Right cardiac atrium (tissue), 5 donors: Measurements from ENCODE around the gene UPB1. TPM values are rescaled to one million over a fixed set of nuclear protein-coding genes. Genes with fewer than 3 reads are reported as not detected.
"Not testable (repeated sequence)": the region's sequence is repeated elsewhere in the genome, so short reads cannot be mapped to it uniquely, and the experiment has no call there.

Source experiments
- ATAC-seq, 2 donors: fragments of 200-7000 bp; cut with Tn5 transposase; one replicate each; pipeline versions ENCODE4 v1.8.0 to v1.9.1; 2020; ENCODE audit warnings: moderate library complexity in 2 of 2, mild to moderate bottlenecking in 1 of 2
- DNase-seq, 3 donors: peaks; one replicate each; pipeline ENCODE4 v3.0.0-alpha.2; 2020
- H3K27ac ChIP-seq: one replicate; pipeline ENCODE4 v1.5.1; 2013; ENCODE audit warnings: mild to moderate bottlenecking, low read length, control low read depth, moderate library complexity
- H3K27me3 ChIP-seq: one replicate; pipeline ENCODE4 v1.6.1; 2013; ENCODE audit not compliant: control insufficient read depth, insufficient read depth
- H3K4me1 ChIP-seq: one replicate; pipeline ENCODE4 v1.6.1; 2013; ENCODE audit warnings: low read length; ENCODE audit not compliant: control insufficient read depth, insufficient read depth
- H3K4me3 ChIP-seq: one replicate; pipeline ENCODE4 v1.5.1; 2013; ENCODE audit warnings: low read length, control low read depth
- H3K9me3 ChIP-seq: one replicate; pipeline ENCODE4 v1.6.1; 2013; ENCODE audit warnings: low read length; ENCODE audit not compliant: control insufficient read depth
- WGBS: extraction: QIAGEN DNeasy Blood & Tissue Kit; methylation state at CpG from one replicate; pipeline ENCODE4 v1.1.7; 2013; 5-methylcytosine and 5-hydroxymethylcytosine counted together
- intact Hi-C, 4 donors: fragments of 100-400 bp; cut with DNase I; formaldehyde crosslinking; loops; one replicate each; pipeline versions ENCODE4 v1.11.0 to v1.14.0; 2022 to 2023
- polyA plus RNA-seq: library from polyadenylated mRNA; stranded (reverse); fragments of 200-250 nt; gene quantifications from one replicate; pipeline ENCODE4 v1.2.3, GENCODE V29; 2013
- total RNA-seq, 4 donors: library from RNA; stranded (reverse); fragmentation: NEBNext Ultra II Directional; extraction: Animal tissue kit (Norgen Biotek cat#: 25700); gene quantifications; one replicate each; pipeline ENCODE4 v1.2.1, GENCODE V29; 2021
- donor health status: healthy with polysubstance abuse.
- donor health status: DM: no; HTN: yes; CAD: no.
- donor health status: DM: no; HTN: no; CAD: no.
- donor health status: DM: no; HTN: yes; CAD: no; lungs with severe emphysema.
- donor health status: DM: yes; HTN: yes; CAD: no.

UPB1 gene
- total and polyA plus RNA-seq, 5 donors: 1.8 to 6.6 (median 2.8) TPM

DNA sequence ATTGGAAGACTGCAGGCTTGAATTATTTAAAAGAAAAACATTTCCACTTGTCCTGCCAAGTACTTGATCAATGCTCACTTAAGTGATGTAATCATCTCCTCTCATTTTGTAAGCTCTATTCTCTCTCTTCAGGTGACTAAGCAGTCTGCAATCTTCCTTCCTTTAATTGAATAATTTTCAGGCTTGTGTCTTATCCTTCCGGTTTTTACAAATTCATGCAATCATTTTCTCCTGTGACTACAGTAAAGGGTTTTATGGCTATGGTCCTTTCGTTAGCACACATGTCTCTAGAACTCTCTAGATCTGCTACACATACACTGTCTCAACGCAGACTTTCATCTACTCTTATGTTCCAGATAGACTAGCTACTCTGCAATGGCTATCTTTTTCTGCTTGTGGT is 12.6 kb upstream of the UPB1 start:
- no peaks in the 10 kb centered on the region for H3K9me3 ChIP-seq
- DNase-seq (no peak), ATAC-seq (peak in 1 of 2 donors; percentile 59)
- H3K4me3 ChIP-seq: no peak overlapping the region
- no peaks in the 10 kb centered on the region for H3K27me3 ChIP-seq
- H3K4me1 ChIP-seq: peaks cover 8% of the 10 kb centered on the region
- intact Hi-C loops: no loop called here
- no peak overlapping the region for H3K27ac ChIP-seq
- WGBS: 40% methylated on average over 3 of the region's 3 CpGs

GRCh38 chr22:24482998-24483397 is 12.1 kb upstream of the UPB1 start:
- intact Hi-C loops: no loop called here
- H3K27me3 ChIP-seq: no peaks in the 10 kb centered on the region
- H3K4me1 ChIP-seq: peaks cover 8% of the 10 kb centered on the region
- ATAC-seq: no peak
- H3K27ac ChIP-seq: no peak overlapping the region
- 74% methylated on average over 2 of the region's 2 CpGs for WGBS
- DNase-seq: no peak
- H3K9me3 ChIP-seq: no peaks in the 10 kb centered on the region
- H3K4me3 ChIP-seq: no peak overlapping the region

GRCh38 chr22:24483976-24484545 is 11.1 kb upstream of the UPB1 start:
- ATAC-seq: peak; percentile 58 to 61
- Histone ChIP-seq H3K4me3 (no peak overlapping the region), H3K9me3 (no peaks in the 10 kb centered on the region), H3K27me3 (no peaks in the 10 kb centered on the region), H3K4me1 (peaks cover 8% of the 10 kb centered on the region), H3K27ac (no peak overlapping the region)
- intact Hi-C loops: no loop called here
- WGBS: 51% methylated on average over 5 of the region's 5 CpGs
- no peak for DNase-seq

DNA sequence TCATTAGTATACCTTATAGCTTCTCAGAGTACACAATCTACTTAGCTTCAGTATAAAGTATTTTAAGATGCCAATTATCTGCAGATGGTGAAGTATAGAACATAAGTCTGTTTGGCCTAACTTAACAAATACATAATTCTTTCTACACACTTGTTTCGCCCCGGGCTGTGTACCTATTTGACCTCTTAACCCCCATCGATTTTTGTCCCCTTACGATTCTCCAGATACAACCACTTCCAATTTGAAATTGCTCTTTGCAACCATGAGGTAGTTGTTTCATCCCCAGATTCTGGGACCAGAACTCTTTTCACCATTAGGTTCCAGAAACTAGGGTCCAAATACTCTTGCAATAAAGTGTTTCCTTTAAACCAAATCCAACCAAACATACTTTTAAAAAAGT is 10.0 kb upstream of the UPB1 start:
- DNase-seq (no peak), ATAC-seq (no peak)
- Histone ChIP-seq H3K9me3 (no peaks in the 10 kb centered on the region), H3K4me1 (peaks cover 8% of the 10 kb centered on the region), H3K27me3 (no peaks in the 10 kb centered on the region), H3K4me3 (no peak overlapping the region), H3K27ac (no peak overlapping the region)
- intact Hi-C loops: no loop called here
- WGBS: 96% methylated on average over 4 of the region's 4 CpGs

GRCh38 chr22:24485608-24486007 is 9.5 kb upstream of the UPB1 start:
- ATAC-seq: peak; percentile 50 to 71
- H3K4me3 ChIP-seq: no peak overlapping the region
- DNase-seq: no peak
- H3K27me3 ChIP-seq: no peaks in the 10 kb centered on the region
- intact Hi-C loops: no loop called here
- WGBS: 44% methylated on average over 3 of the region's 3 CpGs
- H3K4me1 ChIP-seq: peaks cover 8% of the 10 kb centered on the region
- H3K9me3 ChIP-seq: no peaks in the 10 kb centered on the region
- no peak overlapping the region for H3K27ac ChIP-seq

GRCh38 chr22:24486501-24486921 is 8.6 kb upstream of the UPB1 start:
- intact Hi-C loops: no loop called here
- no peaks in the 10 kb centered on the region for H3K27me3 ChIP-seq
- DNase-seq: no peak
- H3K4me3 ChIP-seq: no peak overlapping the region
- 69% methylated on average over 2 of the region's 2 CpGs for WGBS
- ATAC-seq: no peak
- no peaks in the 10 kb centered on the region for H3K9me3 ChIP-seq
- no peak overlapping the region for H3K27ac ChIP-seq
- H3K4me1 ChIP-seq: peaks cover 8% of the 10 kb centered on the region

DNA sequence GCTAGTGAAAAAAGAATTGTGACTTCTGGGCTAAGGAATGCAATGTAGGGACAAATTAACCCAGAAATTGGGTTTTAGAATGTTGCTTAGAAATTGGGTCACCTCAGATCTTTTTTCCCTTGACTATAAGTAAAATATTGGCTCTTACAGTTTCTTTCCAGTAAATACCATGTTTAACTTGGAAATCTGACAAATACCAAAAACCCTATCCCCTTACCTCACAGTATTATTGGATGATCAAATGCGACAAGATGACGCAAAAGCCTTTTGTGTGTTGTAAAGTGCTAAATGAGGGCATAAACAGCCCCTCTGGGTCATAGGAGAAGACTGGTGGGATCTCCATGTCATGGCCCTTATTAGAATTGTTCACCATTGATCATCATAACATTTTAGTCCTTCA is 6.1 kb upstream of the UPB1 start:
- H3K4me3 ChIP-seq: no peak overlapping the region
- no peak for DNase-seq
- no peaks in the 10 kb centered on the region for H3K9me3 ChIP-seq
- intact Hi-C loops: no loop called here
- ATAC-seq: no peak
- no peak overlapping the region for H3K27ac ChIP-seq
- H3K27me3 ChIP-seq: no peaks in the 10 kb centered on the region
- H3K4me1 ChIP-seq: peaks cover 2% of the 10 kb centered on the region
- 50% methylated on average over 2 of the region's 2 CpGs for WGBS

- H3K27ac ChIP-seq, H3K9me3 ChIP-seq, H3K27me3 ChIP-seq, DNase-seq, ATAC-seq, H3K4me1 ChIP-seq, H3K4me3 ChIP-seq, intact Hi-C loops: not testable (repeated sequence)
- WGBS: 97% methylated on average over 1 of the region's 1 CpG
Measured at GRCh38 chr22:24489434-24489833, 5.7 kb upstream of the UPB1 start.

DNA sequence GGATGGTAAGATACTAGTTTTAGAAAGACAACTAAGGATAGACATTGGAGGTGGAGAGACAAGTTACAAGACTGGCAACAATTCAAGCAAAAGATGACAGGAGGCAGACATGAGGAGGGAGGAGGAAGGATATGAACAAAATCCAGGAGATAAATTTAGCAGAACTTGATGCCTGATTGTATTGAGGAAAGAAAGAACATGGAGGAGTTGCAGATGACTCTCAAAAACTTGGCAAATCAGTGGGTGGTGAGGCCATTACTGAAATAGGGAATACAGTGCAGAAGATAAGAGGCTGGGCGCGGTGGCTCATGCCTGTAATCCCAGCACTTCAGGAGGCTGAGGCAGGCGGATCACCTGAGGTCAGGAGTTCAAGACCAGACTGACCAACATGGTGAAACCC is 2.7 kb upstream of the UPB1 start:
- no peaks in the 10 kb centered on the region for H3K27me3 ChIP-seq
- no peak for DNase-seq
- H3K4me1 ChIP-seq: no peaks in the 10 kb centered on the region
- no peak overlapping the region for H3K4me3 ChIP-seq
- no peak for ATAC-seq
- no peaks in the 10 kb centered on the region for H3K9me3 ChIP-seq
- 70% methylated on average over 3 of the region's 3 CpGs for WGBS
- no peak overlapping the region for H3K27ac ChIP-seq
- intact Hi-C loops: no loop called here

- no peaks in the 10 kb centered on the region for H3K27me3 ChIP-seq
- peak overlapping the region; percentile 6 for H3K4me3 ChIP-seq
- intact Hi-C loops: no loop called here
- WGBS: 52% methylated on average over 21 of the region's 21 CpGs
- no peaks in the 10 kb centered on the region for H3K4me1 ChIP-seq
- no peak overlapping the region for H3K27ac ChIP-seq
- ATAC-seq: peak; percentile 14 to 32
- DNase-seq: no peak
- H3K9me3 ChIP-seq: no peaks in the 10 kb centered on the region
Measured at GRCh38 chr22:24494167-24494527, 985 bp upstream of the UPB1 start.

GRCh38 chr22:24495365-24495675 is 188 bp downstream of the UPB1 start:
- 96% methylated on average over 17 of the region's 17 CpGs for WGBS
- ATAC-seq: peak in 1 of 2 donors; percentile 16
- H3K27ac ChIP-seq: no peak overlapping the region
- intact Hi-C loops: no loop called here
- H3K4me1 ChIP-seq: no peaks in the 10 kb centered on the region
- DNase-seq: no peak
- no peaks in the 10 kb centered on the region for H3K9me3 ChIP-seq
- H3K4me3 ChIP-seq: no peak overlapping the region
- H3K27me3 ChIP-seq: no peaks in the 10 kb centered on the region

- 74% methylated on average over 5 of the region's 5 CpGs for WGBS
- no peaks in the 10 kb centered on the region for H3K4me1 ChIP-seq
- H3K27me3 ChIP-seq: no peaks in the 10 kb centered on the region
- H3K9me3 ChIP-seq: no peaks in the 10 kb centered on the region
- no peak for DNase-seq
- ATAC-seq: no peak
- H3K4me3 ChIP-seq: no peak overlapping the region
- H3K27ac ChIP-seq: no peak overlapping the region
- intact Hi-C loops: no loop called here
Measured at GRCh38 chr22:24496234-24496633, 1.1 kb downstream of the UPB1 start.
